OCI-LY1 (cell line): ENCODE results near the gene IFI16.

Experiments used
- EZH2 ChIP-seq: fragments of 200-600 bp; sonication (generic), shearing (Covaris generic); IDR thresholded peaks from 2 replicates; pipeline ENCODE4 v1.8.0; 2017; ENCODE audit warnings: borderline replicate concordance, mixed run types, mild to moderate bottlenecking, antibody characterized with exemption, low read length, moderate library complexity, mixed read lengths
- TF ChIP-seq, protein P1 (sequence below): fragments of 200-600 bp; sonication (generic), shearing (Covaris generic); IDR thresholded peaks from 2 replicates; pipeline ENCODE4 v1.5.1; 2017; ENCODE audit warnings: mild to moderate bottlenecking, antibody characterized with exemption, low read length, moderate library complexity, mixed read lengths

GRCh38 chr1:159005676-159006075 lies 4.0 kb upstream of the IFI16 start:
- no peak for TF ChIP-seq EZH2
- TF ChIP-seq, protein P1, sequence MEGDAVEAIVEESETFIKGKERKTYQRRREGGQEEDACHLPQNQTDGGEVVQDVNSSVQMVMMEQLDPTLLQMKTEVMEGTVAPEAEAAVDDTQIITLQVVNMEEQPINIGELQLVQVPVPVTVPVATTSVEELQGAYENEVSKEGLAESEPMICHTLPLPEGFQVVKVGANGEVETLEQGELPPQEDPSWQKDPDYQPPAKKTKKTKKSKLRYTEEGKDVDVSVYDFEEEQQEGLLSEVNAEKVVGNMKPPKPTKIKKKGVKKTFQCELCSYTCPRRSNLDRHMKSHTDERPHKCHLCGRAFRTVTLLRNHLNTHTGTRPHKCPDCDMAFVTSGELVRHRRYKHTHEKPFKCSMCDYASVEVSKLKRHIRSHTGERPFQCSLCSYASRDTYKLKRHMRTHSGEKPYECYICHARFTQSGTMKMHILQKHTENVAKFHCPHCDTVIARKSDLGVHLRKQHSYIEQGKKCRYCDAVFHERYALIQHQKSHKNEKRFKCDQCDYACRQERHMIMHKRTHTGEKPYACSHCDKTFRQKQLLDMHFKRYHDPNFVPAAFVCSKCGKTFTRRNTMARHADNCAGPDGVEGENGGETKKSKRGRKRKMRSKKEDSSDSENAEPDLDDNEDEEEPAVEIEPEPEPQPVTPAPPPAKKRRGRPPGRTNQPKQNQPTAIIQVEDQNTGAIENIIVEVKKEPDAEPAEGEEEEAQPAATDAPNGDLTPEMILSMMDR = no peak
